Measurements from ENCODE around the gene WNT5B.

DNA sequence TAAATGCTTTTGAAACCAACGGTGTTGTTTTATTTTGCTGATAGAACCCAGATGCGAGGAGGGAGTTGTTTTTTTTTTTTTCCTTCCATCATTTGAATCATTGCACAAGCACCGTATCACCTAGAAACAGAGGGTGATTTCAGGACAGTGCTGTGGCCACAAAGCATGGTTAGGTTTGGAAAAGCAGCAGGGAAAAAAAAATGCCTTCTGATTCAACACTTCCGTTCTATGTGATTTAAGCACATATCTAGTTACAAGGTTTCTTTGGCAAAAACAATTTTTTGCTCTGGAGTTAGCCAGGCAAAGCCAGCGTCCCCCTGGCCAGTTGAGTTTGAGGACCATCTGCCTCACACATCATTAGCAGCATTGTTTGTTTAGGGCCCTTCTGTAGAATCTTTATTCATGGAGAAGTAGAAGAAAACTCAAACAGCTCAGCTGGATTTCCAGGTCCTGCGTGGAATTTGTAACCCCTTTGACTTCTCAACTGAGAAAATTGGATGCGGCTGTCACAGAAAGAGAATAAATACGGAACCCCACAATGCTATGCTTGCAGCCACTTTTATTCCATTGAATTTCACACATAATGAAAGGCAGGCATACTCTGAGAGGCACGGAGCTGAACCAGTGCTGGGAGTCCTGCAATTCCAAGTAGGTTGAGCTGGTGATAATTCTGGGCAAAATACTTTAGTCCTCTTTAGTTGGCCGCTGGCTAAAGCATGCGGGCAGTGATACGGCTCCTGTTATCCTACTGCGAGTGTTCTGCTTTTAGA lies 17.0 kb upstream of the WNT5B start:
- no peak for TF ChIP-seq EZH2 (IDR thresholded peaks at IDR 0.05; ENCODE audit: borderline replicate concordance, insufficient read depth, low read depth, low read length, poor library complexity, severe bottlenecking)
- TF ChIP-seq, protein P1, sequence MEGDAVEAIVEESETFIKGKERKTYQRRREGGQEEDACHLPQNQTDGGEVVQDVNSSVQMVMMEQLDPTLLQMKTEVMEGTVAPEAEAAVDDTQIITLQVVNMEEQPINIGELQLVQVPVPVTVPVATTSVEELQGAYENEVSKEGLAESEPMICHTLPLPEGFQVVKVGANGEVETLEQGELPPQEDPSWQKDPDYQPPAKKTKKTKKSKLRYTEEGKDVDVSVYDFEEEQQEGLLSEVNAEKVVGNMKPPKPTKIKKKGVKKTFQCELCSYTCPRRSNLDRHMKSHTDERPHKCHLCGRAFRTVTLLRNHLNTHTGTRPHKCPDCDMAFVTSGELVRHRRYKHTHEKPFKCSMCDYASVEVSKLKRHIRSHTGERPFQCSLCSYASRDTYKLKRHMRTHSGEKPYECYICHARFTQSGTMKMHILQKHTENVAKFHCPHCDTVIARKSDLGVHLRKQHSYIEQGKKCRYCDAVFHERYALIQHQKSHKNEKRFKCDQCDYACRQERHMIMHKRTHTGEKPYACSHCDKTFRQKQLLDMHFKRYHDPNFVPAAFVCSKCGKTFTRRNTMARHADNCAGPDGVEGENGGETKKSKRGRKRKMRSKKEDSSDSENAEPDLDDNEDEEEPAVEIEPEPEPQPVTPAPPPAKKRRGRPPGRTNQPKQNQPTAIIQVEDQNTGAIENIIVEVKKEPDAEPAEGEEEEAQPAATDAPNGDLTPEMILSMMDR (IDR thresholded peaks at IDR 0.05) = no peak
